HG03565 (cell line): ENCODE data around the gene RNF111.
"Not testable (repeated sequence)": the region's sequence is repeated elsewhere in the genome, so short reads cannot be mapped to it uniquely, and the experiment has no call there.

Experiments used
- ATAC-seq: cut with Tn5 transposase; IDR thresholded peaks from one replicate; pipeline ENCODE4 v1.9.1; 2021; ENCODE audit warnings: mild to moderate bottlenecking, moderate library complexity; ENCODE audit not compliant: unreplicated experiment

Gene RNF111

DNA sequence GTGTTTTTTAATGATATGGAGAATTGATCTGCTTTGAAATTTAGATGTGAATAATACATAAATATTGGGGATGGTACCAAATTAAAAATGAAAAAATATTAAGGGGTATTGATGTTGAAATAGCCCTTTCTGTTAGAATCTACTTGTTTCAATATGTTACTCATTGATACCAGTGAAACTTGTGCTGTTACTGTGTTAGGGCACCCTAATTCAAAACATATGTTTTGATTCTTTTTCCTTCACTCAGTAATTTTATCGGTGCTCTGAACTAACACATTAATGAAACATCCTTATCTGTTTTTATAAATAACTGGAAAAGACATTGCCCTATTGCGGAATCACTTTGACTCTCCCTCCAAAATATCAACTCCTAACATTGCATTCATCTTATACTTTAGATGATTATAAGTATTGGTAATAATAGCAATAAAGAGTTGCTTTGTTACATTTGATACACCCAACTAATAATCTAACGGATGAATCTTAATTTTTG is 65.5 kb downstream of the RNF111 start:
- no peak for ATAC-seq

DNA sequence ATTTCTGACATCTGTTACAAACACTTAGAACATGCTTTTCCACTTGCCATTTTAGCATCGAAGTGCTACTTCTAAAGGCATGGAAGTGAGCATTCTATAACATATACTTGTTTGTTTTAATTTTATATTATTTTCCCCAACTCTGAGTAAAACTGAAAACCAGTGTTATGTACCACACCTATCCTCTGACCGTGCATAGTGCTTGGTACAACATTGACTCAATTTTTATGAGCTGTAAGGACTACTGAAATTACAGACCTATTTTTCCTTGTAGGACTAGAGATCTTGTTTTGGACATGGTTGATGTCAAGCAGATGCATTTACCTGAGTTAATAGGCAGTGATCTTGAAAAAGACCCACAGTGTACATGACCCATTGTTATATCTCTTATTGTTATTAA is 66.0 kb downstream of the RNF111 start:
- ATAC-seq, result no peak

DNA sequence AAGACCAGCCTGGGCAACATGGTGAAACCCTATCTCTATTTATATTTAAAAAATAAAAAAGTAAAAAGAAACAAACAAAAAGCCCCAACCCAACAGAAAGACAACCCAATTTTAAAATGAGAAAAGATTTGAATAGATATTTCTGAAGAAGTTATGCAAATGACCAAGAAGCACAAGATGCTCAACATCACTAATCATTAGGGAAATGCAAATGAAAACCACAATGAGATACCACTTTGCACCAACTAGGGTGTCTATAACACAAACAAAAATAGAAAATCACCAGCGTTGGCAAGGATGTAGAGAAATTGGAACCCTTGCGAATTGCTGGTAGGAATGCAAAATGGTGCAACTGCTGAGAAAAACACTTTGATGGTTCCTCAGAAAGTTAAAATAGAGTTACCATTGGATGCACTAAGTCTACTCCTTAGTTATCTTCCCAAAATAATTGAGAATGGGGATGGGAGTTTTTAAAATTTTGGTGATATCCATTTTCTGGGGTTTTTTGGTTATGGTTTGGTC is 71.7 kb downstream of the RNF111 start:
- no peak for ATAC-seq

- ATAC-seq, result no peak
Observed at GRCh38 chr15:59060348-59060747, 72.9 kb downstream of the RNF111 start.

DNA sequence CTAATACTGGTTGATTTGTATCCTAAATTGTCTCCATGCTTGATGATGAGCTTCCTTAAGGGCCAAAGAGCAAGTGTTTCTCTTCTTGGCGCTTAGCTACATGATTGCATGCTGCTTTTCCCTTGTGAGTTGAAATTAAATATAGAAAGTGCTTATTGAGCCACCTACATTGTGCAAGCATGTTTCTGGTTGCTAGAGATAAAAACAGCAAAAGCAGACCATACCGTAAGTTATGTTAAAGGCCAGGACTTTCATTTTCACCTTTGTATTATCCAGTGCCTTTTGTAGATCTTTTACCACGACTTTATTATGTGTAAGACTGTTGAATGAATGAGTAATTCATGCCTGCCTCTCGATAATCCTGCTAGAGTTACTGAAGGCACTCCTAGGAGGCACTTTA is 75.6 kb downstream of the RNF111 start:
- no peak for ATAC-seq

- no peak for ATAC-seq
Observed at GRCh38 chr15:59069430-59069829, 82.0 kb downstream of the RNF111 start.

GRCh38 chr15:59074607-59075006 is 87.1 kb downstream of the RNF111 start:
- ATAC-seq, result no peak

GRCh38 chr15:59087731-59088130 is 100.3 kb downstream of the RNF111 start:
- no peak for ATAC-seq

GRCh38 chr15:59094077-59094476 is 106.6 kb downstream of the RNF111 start:
- no peak for ATAC-seq

GRCh38 chr15:59096429-59096828 is 109.0 kb downstream of the RNF111 start:
- no peak for ATAC-seq

- no peak for ATAC-seq
Observed at GRCh38 chr15:59099162-59099685, 111.8 kb downstream of the RNF111 start.

DNA sequence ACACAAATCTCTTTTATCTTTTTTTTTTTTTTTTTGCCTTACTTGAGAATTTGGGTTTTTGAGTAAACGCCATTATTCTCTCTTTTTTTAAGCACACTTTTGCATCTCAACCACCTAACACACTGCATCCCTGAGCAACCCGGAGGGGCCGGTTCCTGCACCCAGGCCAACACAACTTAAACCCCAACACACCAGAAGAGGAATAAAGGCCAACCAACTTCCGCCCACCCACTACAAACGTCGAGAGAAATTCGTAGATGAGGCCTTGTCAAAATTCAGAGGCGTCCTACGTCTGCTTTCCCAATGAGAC is 117.1 kb downstream of the RNF111 start:
- no peak for ATAC-seq

GRCh38 chr15:59104912-59105732 is 117.7 kb downstream of the RNF111 start, which contains the start of gene CCNB2:
CCNB2 (plus strand) TSS chr15:59105146; CDS start chr15:59105269, 123 bp downstream.
- peak; percentile 98 for ATAC-seq

DNA sequence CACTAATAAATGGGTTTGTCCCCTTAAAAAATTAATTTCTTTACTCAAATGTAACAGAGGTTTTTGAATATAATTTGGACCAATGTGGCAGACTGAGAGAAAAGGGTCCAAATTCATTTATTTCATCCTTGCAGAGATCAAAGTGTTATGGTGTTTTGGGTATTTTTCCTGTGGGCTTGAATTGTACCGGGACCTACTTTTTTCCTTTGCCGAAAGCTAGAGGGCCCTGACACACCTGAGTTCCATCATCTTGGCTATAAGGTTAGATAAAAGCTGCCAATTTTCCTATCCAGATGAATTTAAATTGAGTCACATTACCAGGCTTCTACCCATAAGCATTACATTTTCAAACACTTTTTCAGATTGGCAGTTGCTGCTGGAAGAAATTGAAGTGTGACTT is 118.4 kb downstream of the RNF111 start:
- no peak for ATAC-seq

DNA sequence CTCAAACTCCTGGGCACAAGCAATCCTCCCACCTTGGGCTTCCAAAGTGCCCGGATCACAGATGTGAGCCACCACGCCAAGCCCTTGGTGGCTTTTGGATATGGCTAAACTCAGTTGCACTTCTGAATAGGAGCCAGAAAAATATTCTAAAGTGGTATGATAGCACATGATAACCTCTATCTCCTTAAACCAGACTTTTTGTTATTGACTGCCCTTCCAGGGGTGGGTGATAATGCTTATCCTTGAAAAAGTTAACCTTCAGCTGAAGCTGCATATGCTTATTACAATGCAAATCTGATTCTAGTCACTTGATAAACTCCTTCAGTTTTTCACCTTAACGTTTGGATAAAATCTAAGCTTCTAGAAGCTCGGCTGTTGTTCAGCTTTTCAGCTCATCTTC is 123.8 kb downstream of the RNF111 start:
- no peak for ATAC-seq

- no peak for ATAC-seq
Observed at GRCh38 chr15:59115047-59115446, 127.6 kb downstream of the RNF111 start.

DNA sequence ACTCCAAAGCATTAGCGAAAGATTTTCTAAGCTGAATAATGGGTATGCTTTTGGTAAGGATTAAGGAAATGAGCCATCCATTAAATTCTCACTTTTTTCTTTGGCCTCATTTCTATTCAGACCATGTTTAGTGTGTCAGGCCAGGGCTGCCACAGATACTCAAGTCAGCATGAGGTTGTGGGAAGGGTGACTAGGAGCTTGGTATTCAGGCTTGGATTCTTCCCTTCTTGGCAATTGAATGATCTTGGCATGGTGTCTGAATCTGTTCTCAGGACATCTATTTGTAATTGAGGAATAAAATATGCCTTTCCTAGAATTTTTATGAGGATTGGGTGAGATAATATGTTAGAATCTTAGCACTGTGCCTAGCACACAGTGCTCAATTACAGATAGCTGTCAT is 128.7 kb downstream of the RNF111 start:
- ATAC-seq, result no peak

GRCh38 chr15:59116771-59117170 is 129.3 kb downstream of the RNF111 start:
- ATAC-seq, result no peak

- no peak for ATAC-seq
Observed at GRCh38 chr15:59119625-59120024, 132.2 kb downstream of the RNF111 start.

GRCh38 chr15:59120937-59121336 is 133.5 kb downstream of the RNF111 start:
- ATAC-seq, result no peak

DNA sequence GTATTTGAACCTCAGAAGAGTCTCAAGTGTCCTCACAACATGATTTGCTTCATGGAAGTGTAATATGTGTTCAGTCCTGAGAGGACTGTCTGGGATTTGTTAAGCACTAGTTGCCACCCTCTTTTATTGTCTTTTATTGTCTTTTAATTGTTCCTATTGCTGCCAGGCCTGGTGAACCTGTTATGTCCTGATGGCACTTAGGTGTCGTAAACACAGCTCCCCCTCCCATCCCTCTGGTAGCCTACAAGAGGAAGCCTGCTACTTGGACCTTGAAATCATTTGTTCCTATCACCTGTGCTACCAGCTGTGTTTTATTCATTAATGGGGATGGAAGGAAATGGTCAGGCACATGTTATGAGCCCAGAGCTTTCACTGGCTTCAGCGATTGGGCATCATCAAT is 136.8 kb downstream of the RNF111 start:
- no peak for ATAC-seq

DNA sequence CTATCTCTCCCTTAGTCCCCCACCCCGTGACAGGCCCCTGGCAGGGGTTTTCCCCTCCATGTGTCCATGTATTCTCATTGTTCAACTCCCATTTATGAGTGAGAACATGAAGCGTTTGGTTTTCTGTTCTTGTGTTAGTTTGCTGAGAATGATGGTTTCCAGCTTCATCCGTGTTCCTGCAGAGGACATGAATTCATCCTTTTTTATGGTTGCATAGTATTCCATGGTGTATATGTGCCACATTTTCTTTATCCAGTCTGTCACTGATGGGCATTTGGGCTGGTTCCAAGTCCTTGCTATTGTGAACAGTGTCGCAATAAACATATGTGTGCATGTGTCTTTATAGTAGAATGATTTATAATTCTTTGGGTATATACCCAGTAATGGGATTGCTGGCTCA is 138.2 kb downstream of the RNF111 start:
- not testable (repeated sequence) for ATAC-seq
